NCI-H2196 treated with DMSO at 0.1 percent for 48 hours (cell line): Measurements from ENCODE around the gene DEFB121.
"Not testable (repeated sequence)": the region's sequence is repeated elsewhere in the genome, so short reads cannot be mapped to it uniquely, and the experiment has no call there.

Experiments
- DNase-seq: peaks from one replicate; lab custom pipeline; 2025; ENCODE audit not compliant: unreplicated experiment; lab: John Stamatoyannopoulos, UW

Gene DEFB121

DNA sequence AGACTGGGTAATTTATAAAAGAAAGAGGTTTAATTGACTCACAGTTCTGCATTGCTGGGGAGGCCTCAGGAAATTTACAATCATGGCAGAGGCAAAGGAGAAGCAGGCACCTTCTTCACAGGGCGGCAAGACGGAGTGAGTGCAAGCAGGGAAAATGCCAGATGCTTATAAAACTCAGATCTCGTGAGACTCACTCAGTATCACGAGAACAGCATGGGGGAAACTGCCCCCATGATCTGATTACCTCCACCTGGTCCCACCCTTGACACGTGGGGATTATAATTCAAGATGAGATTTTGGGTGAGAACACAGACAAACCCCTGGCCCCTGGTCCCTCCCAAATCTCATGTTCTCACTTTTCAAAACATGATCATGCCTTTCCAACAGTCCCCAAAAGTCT is 41.7 kb downstream of the DEFB121 start:
- not testable (repeated sequence) for DNase-seq

DNA sequence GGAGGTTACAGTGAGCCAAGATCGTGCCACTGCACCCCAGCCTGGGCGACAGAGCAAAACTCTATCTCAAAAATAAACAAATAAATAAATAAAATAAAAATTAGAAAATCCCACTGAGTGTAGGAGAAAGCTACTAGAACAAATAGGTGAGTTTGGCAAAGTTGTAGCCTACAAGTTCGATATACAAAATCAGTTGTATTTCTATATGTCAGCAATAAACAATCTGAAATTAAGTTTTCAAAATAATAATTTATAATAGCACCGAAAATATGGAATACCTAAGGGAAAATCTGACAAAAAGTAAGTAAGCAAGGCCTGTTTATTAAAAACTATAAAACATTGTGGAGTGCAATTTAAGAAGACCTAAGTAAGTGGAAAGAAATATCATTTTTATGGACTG is 42.7 kb downstream of the DEFB121 start:
- no peak for DNase-seq

DNA sequence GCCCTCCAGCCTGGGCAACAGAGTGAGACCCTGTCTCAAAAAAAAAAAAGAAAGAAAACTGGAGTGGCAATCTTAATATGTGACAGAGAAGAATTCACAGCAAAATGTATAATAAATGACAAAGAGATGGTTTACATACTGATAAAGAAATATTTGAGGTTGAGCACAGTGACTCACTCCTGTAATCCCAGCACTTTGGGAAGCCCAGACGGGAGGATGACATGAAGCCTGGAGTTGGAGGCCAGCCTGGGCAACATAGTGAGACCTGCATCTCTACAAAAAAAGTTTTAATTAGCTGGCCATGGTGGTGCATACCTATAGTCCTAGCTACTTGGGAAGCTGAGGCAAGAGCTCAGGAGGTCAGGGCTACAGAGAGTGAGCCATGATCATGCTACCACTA is 50.0 kb downstream of the DEFB121 start:
- DNase-seq, result no peak
